Measurements from ENCODE around the gene HCFC1R1. TPM values are rescaled to one million over a fixed set of nuclear protein-coding genes. Genes with fewer than 3 reads are reported as not detected.
"Not testable (repeated sequence)": the region's sequence is repeated elsewhere in the genome, so short reads cannot be mapped to it uniquely, and the experiment has no call there.

Gene HCFC1R1
- total and polyA plus RNA-seq, 2 experiments from 2014 or later = 35.7 to 158 TPM

DNA sequence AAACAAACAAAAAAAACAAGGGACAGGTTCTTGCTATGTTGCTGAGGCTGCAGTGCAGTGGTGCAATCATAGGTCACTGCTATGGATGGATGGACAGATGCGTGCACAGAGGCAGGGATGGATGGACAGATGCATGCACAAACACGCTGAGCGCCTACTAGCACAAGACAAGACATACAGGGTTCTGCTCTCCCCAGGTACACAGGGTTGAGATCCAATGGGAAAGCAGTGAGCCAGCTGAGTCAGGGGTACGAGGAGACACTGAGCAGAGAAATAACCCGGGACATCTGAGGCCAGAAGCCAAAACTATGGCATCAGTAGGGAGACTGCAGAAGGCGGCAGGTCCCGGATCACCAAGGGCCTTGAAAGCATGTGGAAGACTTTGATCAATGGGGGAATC lies 47.9 kb upstream of the HCFC1R1 start:
- no peaks in the 10 kb centered on the region for H3K9me2 ChIP-seq (replicated peaks; ENCODE audit: insufficient read depth)
- TF ChIP-seq EZH2phosphoT487 (IDR thresholded peaks at IDR 0.05; ENCODE audit: low read depth, severe bottlenecking, unreplicated experiment) (no peak), EZH2 (IDR thresholded peaks at IDR 0.05; ENCODE audit: borderline replicate concordance) (no peak), CTCF (IDR thresholded peaks at IDR 0.05; ENCODE audit: poor library complexity) (no peak)
- H3K4me3 ChIP-seq = no peak overlapping the region
- no peak overlapping the region for H3K4me2 ChIP-seq
- H4K20me1 ChIP-seq (ENCODE audit: insufficient read depth, poor library complexity, severe bottlenecking) = no peaks in the 10 kb centered on the region
- H2AFZ ChIP-seq = no peak overlapping the region
- 91% methylated on average over 7 of the region's 7 CpGs for WGBS (ENCODE audit: low lambda C conversion rate, missing lambda C conversion rate)
- no peaks in the 10 kb centered on the region for H3K27me3 ChIP-seq
- H3K36me3 ChIP-seq (replicated peaks; ENCODE audit: insufficient read depth, low read depth) = no peaks in the 10 kb centered on the region
- no peaks in the 10 kb centered on the region for H3K9me3 ChIP-seq (ENCODE audit: low read depth)
- H3K4me1 ChIP-seq (ENCODE audit: insufficient read depth) = no peaks in the 10 kb centered on the region
- H3K27ac ChIP-seq = no peak overlapping the region
- no peak for DNase-seq (ENCODE audit: low spot score)
- H3K79me2 ChIP-seq = no peaks in the 10 kb centered on the region

DNA sequence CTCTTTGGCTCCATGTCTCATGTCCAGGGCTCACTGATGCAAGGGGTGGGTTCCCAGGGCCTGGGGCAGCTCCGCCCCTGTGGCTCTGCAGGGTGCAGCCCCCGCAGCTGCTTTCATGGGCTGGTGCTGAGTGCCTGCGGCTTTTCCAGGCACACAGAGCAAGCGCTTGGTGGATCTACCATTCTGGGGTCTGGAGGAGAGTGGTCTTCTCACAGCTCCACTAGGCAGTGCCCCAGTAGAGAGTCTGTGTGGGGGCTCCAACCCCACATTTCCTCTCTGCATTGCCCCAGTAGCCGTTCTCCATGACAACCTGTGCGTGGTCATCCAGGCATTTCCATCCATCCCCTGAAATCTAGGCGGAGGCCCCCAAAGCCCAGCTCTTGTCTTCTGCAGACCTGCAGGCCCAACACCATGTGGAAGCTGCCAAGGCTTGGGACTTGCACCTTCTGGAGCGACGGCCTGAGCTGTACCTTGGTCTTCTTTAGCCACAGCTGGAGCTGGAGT lies 46.9 kb upstream of the HCFC1R1 start:
- Histone ChIP-seq H3K9me3 (ENCODE audit: low read depth) (no peaks in the 10 kb centered on the region), H3K4me3 (no peak overlapping the region), H3K36me3 (replicated peaks; ENCODE audit: insufficient read depth, low read depth) (no peaks in the 10 kb centered on the region), H3K79me2 (no peaks in the 10 kb centered on the region), H4K20me1 (ENCODE audit: insufficient read depth, poor library complexity, severe bottlenecking) (no peaks in the 10 kb centered on the region), H3K4me2 (no peak overlapping the region), H3K9me2 (replicated peaks; ENCODE audit: insufficient read depth) (no peaks in the 10 kb centered on the region), H3K27ac (no peak overlapping the region), H3K4me1 (ENCODE audit: insufficient read depth) (no peaks in the 10 kb centered on the region), H2AFZ (no peak overlapping the region), H3K27me3 (no peaks in the 10 kb centered on the region)
- no peak for TF ChIP-seq EZH2 (IDR thresholded peaks at IDR 0.05; ENCODE audit: borderline replicate concordance)
- no peak for TF ChIP-seq CTCF (IDR thresholded peaks at IDR 0.05; ENCODE audit: poor library complexity)
- no peak for TF ChIP-seq EZH2phosphoT487 (IDR thresholded peaks at IDR 0.05; ENCODE audit: low read depth, severe bottlenecking, unreplicated experiment)
- no peak for DNase-seq (ENCODE audit: low spot score)
- 86% methylated on average over 9 of the region's 9 CpGs for WGBS (ENCODE audit: low lambda C conversion rate, missing lambda C conversion rate)

GRCh38 chr16:3069146-3069545 lies 45.4 kb upstream of the HCFC1R1 start:
- H2AFZ ChIP-seq; H3K27ac ChIP-seq; H3K9me2 ChIP-seq (replicated peaks; ENCODE audit: insufficient read depth); H3K36me3 ChIP-seq (replicated peaks; ENCODE audit: insufficient read depth, low read depth); H3K4me1 ChIP-seq (ENCODE audit: insufficient read depth); H3K27me3 ChIP-seq; H3K79me2 ChIP-seq; H3K4me2 ChIP-seq; H3K9me3 ChIP-seq (ENCODE audit: low read depth); H4K20me1 ChIP-seq (ENCODE audit: insufficient read depth, poor library complexity, severe bottlenecking); H3K4me3 ChIP-seq; DNase-seq (ENCODE audit: low spot score): not testable (repeated sequence)
- 100% methylated on average over 3 of the region's 11 CpGs for WGBS (ENCODE audit: low lambda C conversion rate, missing lambda C conversion rate)

GRCh38 chr16:3068487-3068886 lies 44.7 kb upstream of the HCFC1R1 start:
- WGBS (ENCODE audit: low lambda C conversion rate, missing lambda C conversion rate) = 83% methylated on average over 4 of the region's 4 CpGs
- Histone ChIP-seq H3K4me1 (ENCODE audit: insufficient read depth) (peaks cover 5% of the 10 kb centered on the region), H3K36me3 (replicated peaks; ENCODE audit: insufficient read depth, low read depth) (no peaks in the 10 kb centered on the region), H3K9me2 (replicated peaks; ENCODE audit: insufficient read depth) (no peaks in the 10 kb centered on the region), H4K20me1 (ENCODE audit: insufficient read depth, poor library complexity, severe bottlenecking) (no peaks in the 10 kb centered on the region), H2AFZ (no peak overlapping the region), H3K27ac (no peak overlapping the region), H3K9me3 (ENCODE audit: low read depth) (no peaks in the 10 kb centered on the region), H3K4me3 (no peak overlapping the region), H3K27me3 (no peaks in the 10 kb centered on the region), H3K4me2 (no peak overlapping the region), H3K79me2 (no peaks in the 10 kb centered on the region)
- no peak for TF ChIP-seq CTCF (IDR thresholded peaks at IDR 0.05; ENCODE audit: poor library complexity)
- no peak for TF ChIP-seq EZH2phosphoT487 (IDR thresholded peaks at IDR 0.05; ENCODE audit: low read depth, severe bottlenecking, unreplicated experiment)
- no peak for TF ChIP-seq EZH2 (IDR thresholded peaks at IDR 0.05; ENCODE audit: borderline replicate concordance)
- DNase-seq (ENCODE audit: low spot score) = no peak

Data from hepatocyte (in vitro differentiated cells).